Measurements from ENCODE around the gene EDN1.

- TF ChIP-seq POLR2AphosphoS5 (IDR thresholded peaks at IDR 0.05; ENCODE audit: low read depth, low read length), result no peak
- no peak for TF ChIP-seq CTCF (IDR thresholded peaks at IDR 0.05)
- no peak for TF ChIP-seq TCF7L2 (IDR thresholded peaks at IDR 0.05; ENCODE audit: low read depth, low read length)
- no peak for TF ChIP-seq SIN3A (IDR thresholded peaks at IDR 0.05; ENCODE audit: borderline replicate concordance, insufficient read depth, low read depth, low read length)
These were observed 23.9 kb downstream of the EDN1 start for GRCh38 chr6:12313992-12314589.

All from Panc1 (cell line).